Activated CD8-positive, alpha-beta memory T cell treated with anti-CD3 and anti-CD28 coated beads for 36 hours (primary cell): ENCODE data around the gene EVA1A. TPM values are rescaled to one million over a fixed set of nuclear protein-coding genes. Genes with fewer than 3 reads are reported as not detected.

Experiments used
- CTCF ChIA-PET: fragments of 350-600 bp; sonication (Branson Sonifier 250); formaldehyde crosslinking; loops from one replicate; lab custom pipeline; 2021; ENCODE audit warnings: antibody characterized with exemption; lab: Charles Lee
- POLR2A ChIA-PET: fragments of 350-600 bp; sonication (Branson Sonifier 250); formaldehyde crosslinking; loops from one replicate; lab custom pipeline; 2021; ENCODE audit warnings: antibody characterized with exemption; lab: Charles Lee
- total RNA-seq, 2 experiments: library from RNA; stranded (reverse); gene quantifications; one replicate each; pipeline ENCODE4 v1.2.3, GENCODE V29; 2021

Gene EVA1A
- total RNA-seq, 2 experiments from 2014 or later, result not detected

DNA sequence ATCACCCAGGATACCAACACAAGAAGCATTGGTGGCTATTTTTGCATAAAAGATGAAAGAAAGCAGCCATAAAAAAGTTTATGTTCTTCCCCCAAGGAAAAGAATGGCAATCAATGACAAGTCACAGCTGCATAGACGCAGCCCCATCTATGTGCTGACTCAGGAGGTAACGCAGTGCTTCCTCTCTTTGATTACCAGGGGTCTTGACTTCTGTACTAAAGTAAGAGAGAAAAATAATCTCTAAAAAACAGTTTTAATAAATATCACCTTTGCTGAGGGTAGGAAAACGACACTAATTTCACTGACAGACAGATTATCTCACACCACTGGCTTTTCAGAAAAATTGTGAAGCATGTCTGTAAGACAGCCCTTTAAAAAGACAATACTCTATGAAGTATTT is 33.9 kb upstream of the EVA1A start:
- POLR2A ChIA-PET, result no interaction called here
- CTCF ChIA-PET, result no interaction called here

DNA sequence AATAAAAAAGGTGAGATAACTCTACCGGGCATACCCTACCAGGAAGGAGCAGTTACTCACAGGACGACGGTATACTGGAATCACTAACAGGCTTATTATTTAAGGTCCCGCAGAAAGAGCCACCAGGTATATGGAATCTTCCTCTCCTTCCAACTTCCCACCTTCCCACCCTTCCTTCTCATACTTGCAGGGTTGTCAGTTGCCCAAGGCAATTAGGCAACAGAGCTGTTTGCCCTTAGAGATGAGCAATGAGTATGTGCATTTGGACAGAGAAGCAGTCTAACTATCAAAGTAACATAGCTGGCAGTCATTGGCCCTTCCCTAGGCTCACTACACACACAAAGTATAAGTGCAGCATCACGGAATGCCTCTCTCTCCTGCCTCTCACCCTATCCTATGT is 32.1 kb upstream of the EVA1A start:
- ChIA-PET CTCF (no interaction called here), POLR2A (interaction anchor here (0.7 kb wide), 1 partner anchor 20 kb away, joined by 3 read pairs; no protein-coding TSS in a partner anchor)

GRCh38 chr2:75592030-75592429 is 31.3 kb upstream of the EVA1A start:
- ChIA-PET POLR2A (no interaction called here), CTCF (no interaction called here)

DNA sequence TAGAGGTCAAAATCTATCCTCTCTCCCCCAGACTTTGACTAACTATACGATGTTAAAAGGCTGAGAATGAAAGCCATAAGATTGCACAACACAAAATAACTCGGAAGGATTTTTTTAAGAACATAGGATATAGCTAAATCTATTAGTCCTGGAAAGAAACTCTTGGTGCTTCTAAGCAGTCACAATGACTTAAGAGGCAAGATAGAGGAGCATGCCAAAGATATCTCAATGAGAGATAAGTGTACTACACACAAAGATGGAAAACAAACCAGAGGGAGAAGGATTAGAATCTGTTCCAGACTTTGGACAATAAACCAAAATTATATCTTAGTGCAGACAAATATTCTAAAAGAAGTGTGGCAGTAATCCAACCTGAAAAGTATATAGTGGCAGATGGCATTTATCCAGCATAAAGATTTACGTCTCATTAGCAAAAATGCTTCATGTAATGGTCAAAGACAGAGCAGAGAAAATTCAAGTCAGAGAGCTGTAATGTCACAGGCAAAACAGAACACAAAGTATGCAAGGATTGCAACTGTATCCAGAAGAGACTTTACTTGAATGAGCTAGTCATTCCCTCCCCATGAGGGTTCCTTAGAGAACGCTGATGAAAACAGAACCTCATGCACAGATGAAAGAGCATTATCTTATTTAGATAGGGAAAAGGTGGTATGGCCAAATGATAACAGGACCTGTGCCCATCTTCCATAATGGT is 28.8 kb upstream of the EVA1A start:
- CTCF ChIA-PET, result interaction anchor here (0.7 kb wide), 2 partner anchors 57 to 670 kb away, joined by 3 to 4 read pairs; no protein-coding TSS in a partner anchor
- POLR2A ChIA-PET, result no interaction called here

- POLR2A ChIA-PET, result no interaction called here
- CTCF ChIA-PET, result no interaction called here
Measured at GRCh38 chr2:75587954-75588587, 27.3 kb upstream of the EVA1A start.

DNA sequence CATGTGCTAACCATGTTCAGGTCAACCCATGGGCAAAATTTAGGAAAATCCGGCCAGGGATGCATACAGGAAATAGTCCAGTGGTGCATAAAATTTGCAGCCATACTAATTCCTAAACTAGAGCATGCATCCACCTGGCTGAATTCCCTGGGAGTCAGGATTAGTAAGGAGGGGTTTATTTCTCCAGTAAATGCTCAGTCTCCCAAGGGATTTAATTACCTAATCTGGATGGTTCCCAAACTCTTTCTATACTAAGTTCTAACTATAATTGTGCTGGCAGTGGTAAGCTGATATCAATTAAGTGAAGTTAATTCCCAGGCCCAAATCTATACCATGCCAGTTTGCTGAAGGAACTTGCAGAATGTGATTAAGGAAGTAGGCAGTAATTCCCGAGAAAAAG is 26.2 kb upstream of the EVA1A start:
- CTCF ChIA-PET, result no interaction called here
- POLR2A ChIA-PET, result no interaction called here

DNA sequence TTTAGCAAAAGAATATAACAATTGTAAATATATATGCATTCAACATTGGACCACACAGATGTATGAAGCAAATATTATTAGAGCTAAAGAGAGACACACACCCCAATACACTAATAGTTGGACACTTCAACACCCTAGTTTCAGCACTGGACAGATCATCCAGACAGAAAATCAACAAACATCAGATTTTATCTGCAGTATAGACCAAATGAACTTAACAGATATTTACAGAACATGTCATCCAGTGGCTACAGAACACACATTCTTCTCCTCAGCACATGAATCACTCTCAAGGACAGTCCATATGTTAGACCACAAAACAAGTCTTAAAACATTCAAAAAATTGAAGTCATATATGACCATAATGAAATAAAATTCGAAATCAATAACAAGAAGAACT is 22.1 kb upstream of the EVA1A start:
- ChIA-PET CTCF (interaction anchor here (0.7 kb wide), 1 partner anchor 438 kb away, joined by 3 read pairs; no protein-coding TSS in a partner anchor), POLR2A (no interaction called here)

GRCh38 chr2:75580606-75581005 is 19.9 kb upstream of the EVA1A start:
- ChIA-PET CTCF (no interaction called here), POLR2A (no interaction called here)

GRCh38 chr2:75580156-75580555 is 19.4 kb upstream of the EVA1A start:
- ChIA-PET POLR2A (no interaction called here), CTCF (no interaction called here)

- CTCF ChIA-PET, result no interaction called here
- POLR2A ChIA-PET, result no interaction called here
Measured at GRCh38 chr2:75579186-75579585, 18.4 kb upstream of the EVA1A start.

GRCh38 chr2:75577280-75577679 is 16.5 kb upstream of the EVA1A start:
- POLR2A ChIA-PET, result no interaction called here
- CTCF ChIA-PET, result no interaction called here

- CTCF ChIA-PET, result no interaction called here
- POLR2A ChIA-PET, result no interaction called here
Measured at GRCh38 chr2:75574106-75574505, 13.4 kb upstream of the EVA1A start.

GRCh38 chr2:75573145-75573878 is 12.6 kb upstream of the EVA1A start:
- ChIA-PET CTCF (no interaction called here), POLR2A (no interaction called here)

DNA sequence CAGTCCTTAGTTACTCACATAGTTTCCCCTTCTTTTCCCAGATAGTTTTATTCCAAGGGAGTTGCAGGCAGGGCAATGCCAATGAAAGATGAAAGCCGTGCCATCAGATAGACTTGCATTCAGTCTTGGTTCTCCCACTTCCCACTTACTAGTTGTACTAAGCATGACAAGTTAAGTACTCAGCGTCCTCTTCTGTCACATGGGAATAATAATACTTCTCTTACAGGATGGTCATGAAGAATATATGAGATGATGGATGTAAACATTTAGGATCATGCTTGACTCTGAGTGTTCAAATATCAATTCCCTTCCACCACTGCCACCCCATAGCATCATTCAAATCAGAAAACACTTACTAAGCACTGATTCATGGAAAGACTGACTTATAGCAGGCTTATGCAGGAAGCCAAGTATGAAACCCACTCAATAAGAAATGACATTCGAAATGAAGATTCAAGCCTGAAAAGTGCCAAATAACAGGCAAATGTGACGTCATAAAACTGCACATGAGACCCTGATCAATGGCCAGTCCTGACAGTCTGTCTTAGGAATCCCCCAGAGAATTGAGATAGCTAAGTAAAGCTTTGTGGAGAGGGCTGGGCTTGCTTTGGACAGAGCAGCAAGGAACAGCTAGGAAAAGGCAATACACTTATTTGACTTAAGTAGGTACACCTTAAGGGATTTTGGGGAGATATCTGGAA is 11.1 kb upstream of the EVA1A start:
- CTCF ChIA-PET, result no interaction called here

DNA sequence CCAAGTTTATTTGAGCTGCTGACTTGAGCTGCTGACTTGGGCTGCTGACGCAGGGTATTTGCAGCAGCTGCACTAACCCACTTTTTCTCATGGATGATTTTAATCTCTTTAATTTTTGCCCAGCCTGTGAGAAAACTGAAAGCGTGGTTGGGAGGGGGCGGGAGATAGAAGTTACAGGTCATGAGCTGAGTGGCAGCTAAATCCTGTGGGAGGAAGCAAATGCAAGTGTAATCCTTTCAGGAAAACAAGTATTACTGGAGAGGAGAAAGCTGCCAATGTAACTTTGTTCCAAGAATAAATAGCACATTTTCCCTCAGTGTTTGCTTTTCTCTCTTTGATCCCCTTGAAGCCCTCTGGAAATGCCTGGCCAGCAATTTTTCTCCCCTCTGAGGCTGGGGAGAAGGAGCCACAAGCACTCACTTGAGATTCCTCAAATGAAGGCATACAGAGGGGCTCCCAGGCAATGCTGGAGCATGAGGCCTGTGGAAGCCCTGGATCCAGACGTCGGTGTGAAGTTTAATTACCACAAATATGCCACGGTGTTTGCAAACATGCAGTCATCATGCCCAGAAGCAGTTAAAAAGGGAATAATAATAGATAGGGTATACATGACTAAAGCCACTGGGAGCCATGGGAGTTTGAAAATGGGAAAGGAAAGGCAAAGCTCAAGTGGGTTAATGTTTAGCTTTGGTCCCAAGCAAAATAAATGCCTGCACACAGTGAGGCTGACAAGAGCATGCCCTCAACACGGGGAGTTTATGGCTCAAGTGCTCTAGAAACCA is 10.4 kb upstream of the EVA1A start:
- CTCF ChIA-PET, result no interaction called here
- POLR2A ChIA-PET, result no interaction called here

More for the DNA sequence above, 11.1 kb upstream of the EVA1A start:
- POLR2A ChIA-PET, result no interaction called here

- POLR2A ChIA-PET, result no interaction called here
- CTCF ChIA-PET, result no interaction called here
Measured at GRCh38 chr2:75570024-75570947, 9.5 kb upstream of the EVA1A start.

DNA sequence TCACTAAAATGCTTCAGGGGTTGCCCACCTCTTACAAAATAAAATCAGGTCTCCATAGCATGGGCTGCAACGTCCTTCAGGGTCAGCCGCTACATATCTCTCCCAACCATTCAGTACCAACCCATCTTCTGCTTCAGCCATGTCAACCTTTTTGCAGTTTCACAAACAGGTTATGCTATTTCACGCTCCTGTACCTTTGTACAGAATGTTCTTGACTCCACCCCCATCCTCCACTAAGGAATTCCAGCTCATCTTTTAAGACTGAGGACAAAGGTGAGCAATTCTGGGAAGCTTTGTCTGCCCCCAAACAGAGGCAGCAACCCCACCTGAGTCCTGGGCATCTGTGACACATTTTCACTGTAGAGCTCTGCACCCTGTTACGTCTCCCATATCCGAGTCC is 8.8 kb upstream of the EVA1A start:
- ChIA-PET CTCF (no interaction called here), POLR2A (no interaction called here)

GRCh38 chr2:75568174-75568573 is 7.4 kb upstream of the EVA1A start:
- POLR2A ChIA-PET, result no interaction called here
- CTCF ChIA-PET, result no interaction called here
